Stimulated activated naive B cell treated with anti-CD40 and anti-IgM and Interleukin-4, amounts not matched to agents 10 μg/mL and 1 μg/mL and 100 μg/mL, for 72 hours (primary cell): Measurements from ENCODE around the gene TYW1.
"Not testable (repeated sequence)": the region's sequence is repeated elsewhere in the genome, so short reads cannot be mapped to it uniquely, and the experiment has no call there.

Experiments
- ATAC-seq, 2 donors: fragments of 150-1000 bp; cut with Tn5 transposase; replicated peaks; 2 replicates each; pipeline ENCODE4 v1.10.0; 2021; ENCODE audit warnings: moderate library complexity in 1 of 2
- DNase-seq: peaks from one replicate; pipeline ENCODE4 v3.0.0; 2021
- H3K27ac Mint-ChIP-seq: one replicate; pipeline ENCODE4 v1.8.0; 2022; ENCODE audit warnings: mild to moderate bottlenecking, mixed read lengths
- H3K27me3 Mint-ChIP-seq, 2 donors: one replicate each; pipeline ENCODE4 v1.8.0; 2022; ENCODE audit warnings: mixed read lengths in 2 of 2
- H3K36me3 Mint-ChIP-seq, 2 donors: one replicate each; pipeline ENCODE4 v1.8.0; 2022; ENCODE audit warnings: mixed read lengths in 2 of 2, mild to moderate bottlenecking in 1 of 2
- H3K4me1 Mint-ChIP-seq, 2 donors: one replicate each; pipeline ENCODE4 v1.8.0; 2022; ENCODE audit warnings: mixed read lengths in 2 of 2, mild to moderate bottlenecking in 1 of 2
- H3K4me3 Mint-ChIP-seq, 2 donors: one replicate each; pipeline ENCODE4 v1.8.0; 2022; ENCODE audit warnings: mild to moderate bottlenecking in 2 of 2, mixed read lengths in 2 of 2, moderate library complexity in 1 of 2
- H3K9me3 Mint-ChIP-seq, 2 donors: one replicate each; pipeline ENCODE4 v1.8.0; 2022; ENCODE audit warnings: mixed read lengths in 2 of 2, mild to moderate bottlenecking in 1 of 2

TYW1 gene

GRCh38 chr7:67014076-67014622, 17.5 kb downstream of the TYW1 start:
- not testable (repeated sequence) for H3K4me3 Mint-ChIP-seq, H3K4me1 Mint-ChIP-seq, H3K27me3 Mint-ChIP-seq, H3K27ac Mint-ChIP-seq, H3K9me3 Mint-ChIP-seq, ATAC-seq, DNase-seq
- peaks cover 24 to 28% of the 10 kb centered on the region in 2 donors for H3K36me3 Mint-ChIP-seq

- H3K27ac Mint-ChIP-seq, H3K4me1 Mint-ChIP-seq, H3K4me3 Mint-ChIP-seq, H3K27me3 Mint-ChIP-seq, H3K9me3 Mint-ChIP-seq, ATAC-seq, DNase-seq: not testable (repeated sequence)
- H3K36me3 Mint-ChIP-seq, result peaks cover 42 to 47% of the 10 kb centered on the region in 2 donors
These were observed 21.3 kb downstream of the TYW1 start for GRCh38 chr7:67017971-67018370.

GRCh38 chr7:67018940-67019339, 22.3 kb downstream of the TYW1 start:
- Mint-ChIP-seq H3K27ac (no peak overlapping the region), H3K4me3 (no peak overlapping the region), H3K4me1 (peaks cover 0 to 1% of the 10 kb centered on the region in 2 donors), H3K9me3 (no peaks in the 10 kb centered on the region), H3K36me3 (peaks cover 39 to 53% of the 10 kb centered on the region in 2 donors), H3K27me3 (no peaks in the 10 kb centered on the region)
- ATAC-seq (no peak), DNase-seq (no peak)

- ATAC-seq (no peak), DNase-seq (no peak)
- H3K27me3 Mint-ChIP-seq, result no peaks in the 10 kb centered on the region
- H3K4me3 Mint-ChIP-seq, result no peak overlapping the region
- peaks cover 40 to 52% of the 10 kb centered on the region in 2 donors for H3K36me3 Mint-ChIP-seq
- H3K4me1 Mint-ChIP-seq, result peaks cover 0 to 1% of the 10 kb centered on the region in 2 donors
- H3K9me3 Mint-ChIP-seq, result no peaks in the 10 kb centered on the region
- no peak overlapping the region for H3K27ac Mint-ChIP-seq
These were observed 23.1 kb downstream of the TYW1 start for GRCh38 chr7:67019562-67020390.

GRCh38 chr7:67021260-67021659, 24.6 kb downstream of the TYW1 start:
- peaks cover 38 to 58% of the 10 kb centered on the region in 2 donors for H3K36me3 Mint-ChIP-seq
- H3K27ac Mint-ChIP-seq, result no peak overlapping the region
- H3K9me3 Mint-ChIP-seq, result no peaks in the 10 kb centered on the region
- H3K4me3 Mint-ChIP-seq, result no peak overlapping the region
- H3K4me1 Mint-ChIP-seq, result peaks cover 0 to 1% of the 10 kb centered on the region in 2 donors
- ATAC-seq (no peak), DNase-seq (no peak)
- no peaks in the 10 kb centered on the region for H3K27me3 Mint-ChIP-seq

- H3K36me3 Mint-ChIP-seq, result peaks cover 41 to 62% of the 10 kb centered on the region in 2 donors
- no peaks in the 10 kb centered on the region for H3K27me3 Mint-ChIP-seq
These were observed 25.9 kb downstream of the TYW1 start for GRCh38 chr7:67022511-67022910.

GRCh38 chr7:67025459-67025858, 28.8 kb downstream of the TYW1 start:
- H3K36me3 Mint-ChIP-seq, result peaks cover 40 to 52% of the 10 kb centered on the region in 2 donors
- not testable (repeated sequence) for H3K9me3 Mint-ChIP-seq, H3K27me3 Mint-ChIP-seq, ATAC-seq, H3K4me3 Mint-ChIP-seq, H3K4me1 Mint-ChIP-seq, H3K27ac Mint-ChIP-seq, DNase-seq

More at GRCh38 chr7:67022511-67022910, 25.9 kb downstream of the TYW1 start:
- DNase-seq (no peak), ATAC-seq (no peak)
- Mint-ChIP-seq H3K4me1 (peaks cover 0 to 1% of the 10 kb centered on the region in 2 donors), H3K4me3 (no peak overlapping the region), H3K27ac (no peak overlapping the region), H3K9me3 (no peaks in the 10 kb centered on the region)

GRCh38 chr7:67031685-67032084, 35.1 kb downstream of the TYW1 start:
- H3K27ac Mint-ChIP-seq, H3K4me1 Mint-ChIP-seq, DNase-seq, H3K9me3 Mint-ChIP-seq, H3K4me3 Mint-ChIP-seq, H3K27me3 Mint-ChIP-seq: not testable (repeated sequence)
- peaks cover 48 to 54% of the 10 kb centered on the region in 2 donors for H3K36me3 Mint-ChIP-seq
- ATAC-seq, result peak; percentile 46 to 76

GRCh38 chr7:67033251-67033650, 36.6 kb downstream of the TYW1 start:
- ATAC-seq (no peak), DNase-seq (no peak)
- Mint-ChIP-seq H3K36me3 (peaks cover 42 to 50% of the 10 kb centered on the region in 2 donors), H3K27ac (no peak overlapping the region), H3K9me3 (peaks cover 0 to 4% of the 10 kb centered on the region in 2 donors), H3K4me3 (no peak overlapping the region), H3K4me1 (no peaks in the 10 kb centered on the region), H3K27me3 (no peaks in the 10 kb centered on the region)

GRCh38 chr7:67036432-67037395, 40.1 kb downstream of the TYW1 start:
- ATAC-seq, DNase-seq, H3K4me3 Mint-ChIP-seq, H3K9me3 Mint-ChIP-seq, H3K4me1 Mint-ChIP-seq, H3K27me3 Mint-ChIP-seq: not testable (repeated sequence)
- Mint-ChIP-seq H3K27ac (peak overlapping the region; percentile 14), H3K36me3 (peaks cover 27 to 42% of the 10 kb centered on the region in 2 donors)

GRCh38 chr7:67040832-67041231, 44.2 kb downstream of the TYW1 start:
- peaks cover 8 to 21% of the 10 kb centered on the region in 2 donors for H3K36me3 Mint-ChIP-seq
- DNase-seq, ATAC-seq, H3K4me3 Mint-ChIP-seq, H3K27ac Mint-ChIP-seq, H3K9me3 Mint-ChIP-seq, H3K27me3 Mint-ChIP-seq: not testable (repeated sequence)
- H3K4me1 Mint-ChIP-seq, result peaks cover 8 to 15% of the 10 kb centered on the region in 2 donors

GRCh38 chr7:67042781-67043558, 46.3 kb downstream of the TYW1 start:
- H3K9me3 Mint-ChIP-seq, H3K27me3 Mint-ChIP-seq, DNase-seq, H3K4me3 Mint-ChIP-seq, H3K27ac Mint-ChIP-seq: not testable (repeated sequence)
- peak; percentile 45 to 53 for ATAC-seq
- Mint-ChIP-seq H3K4me1 (peaks cover 9 to 18% of the 10 kb centered on the region in 2 donors), H3K36me3 (peaks cover 10 to 20% of the 10 kb centered on the region in 2 donors)

GRCh38 chr7:67043559-67043930, 46.9 kb downstream of the TYW1 start:
- not testable (repeated sequence) for H3K27me3 Mint-ChIP-seq, H3K4me3 Mint-ChIP-seq, H3K27ac Mint-ChIP-seq, H3K9me3 Mint-ChIP-seq, ATAC-seq, DNase-seq
- Mint-ChIP-seq H3K4me1 (peaks cover 9 to 18% of the 10 kb centered on the region in 2 donors), H3K36me3 (peaks cover 13 to 24% of the 10 kb centered on the region in 2 donors)
